Nucleus accumbens (tissue), 56 donors: ENCODE measurements around the gene ABAT.
"Not testable (repeated sequence)": the region's sequence is repeated elsewhere in the genome, so short reads cannot be mapped to it uniquely, and the experiment has no call there.

Experiments used
- DNase-seq, 56 donors: peaks; one replicate each; lab custom pipeline; 2025; lab: John Stamatoyannopoulos, UW

ABAT gene

DNA sequence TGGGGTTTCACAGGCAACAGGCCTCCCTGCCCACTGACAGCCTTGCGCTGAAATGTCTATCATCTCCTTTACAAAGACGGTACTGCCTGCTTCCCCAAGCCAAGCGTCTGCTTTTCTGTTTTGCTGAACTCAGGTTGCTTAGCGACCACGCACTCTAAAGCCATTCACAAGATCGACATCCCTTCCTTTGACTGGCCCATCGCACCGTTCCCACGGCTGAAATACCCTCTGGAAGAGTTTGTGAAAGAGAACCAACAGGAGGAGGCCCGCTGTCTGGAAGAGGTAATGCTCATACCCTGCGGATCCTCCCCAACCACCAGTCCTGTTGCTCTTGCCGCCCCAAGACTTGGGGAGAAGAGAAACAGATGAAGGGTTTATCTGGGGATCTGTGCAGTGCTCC lies 94.3 kb downstream of the ABAT start:
- peak in 7 of 56 donors; percentile 2 to 17 (median 7) for DNase-seq

- no peak for DNase-seq
Observed at GRCh38 chr16:8773537-8773936, 99.1 kb downstream of the ABAT start.

DNA sequence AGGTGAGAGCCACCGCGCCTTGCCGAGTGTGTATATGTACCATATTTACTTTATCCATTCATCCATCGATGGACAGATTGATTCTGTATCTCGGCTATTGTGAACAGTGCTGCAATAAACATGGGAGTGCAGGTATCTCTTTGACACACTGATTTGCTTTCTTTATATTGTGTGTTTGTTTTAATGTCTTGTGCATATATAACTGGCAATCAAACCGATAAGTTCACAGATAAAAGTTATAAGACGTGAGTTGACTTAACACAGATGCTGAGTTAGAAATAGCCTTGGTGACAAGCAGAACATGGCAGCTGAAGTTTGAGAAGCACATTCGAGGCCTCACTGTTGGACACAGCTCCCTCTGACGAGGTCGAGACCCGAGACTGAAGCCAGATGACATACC lies 99.8 kb downstream of the ABAT start:
- DNase-seq, result no peak

DNA sequence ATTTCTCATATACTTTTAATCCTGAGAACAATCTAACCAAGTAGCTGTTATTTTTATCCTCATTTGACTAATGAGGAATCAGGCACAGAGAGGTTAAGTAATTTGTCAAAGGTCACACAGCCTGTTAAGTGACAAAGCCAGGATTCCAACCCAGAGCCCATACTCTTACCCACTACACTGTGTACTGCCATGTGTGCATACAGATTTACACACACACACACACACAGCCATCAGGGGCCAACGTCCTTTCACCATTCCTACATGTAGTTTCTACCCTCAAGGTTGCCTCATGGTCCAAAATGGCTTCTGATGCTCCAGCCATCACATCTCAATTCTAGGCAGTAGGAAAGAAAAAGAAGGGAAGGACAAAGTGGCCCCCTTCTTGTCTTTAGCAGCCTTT lies 100.9 kb downstream of the ABAT start:
- DNase-seq, result no peak

DNA sequence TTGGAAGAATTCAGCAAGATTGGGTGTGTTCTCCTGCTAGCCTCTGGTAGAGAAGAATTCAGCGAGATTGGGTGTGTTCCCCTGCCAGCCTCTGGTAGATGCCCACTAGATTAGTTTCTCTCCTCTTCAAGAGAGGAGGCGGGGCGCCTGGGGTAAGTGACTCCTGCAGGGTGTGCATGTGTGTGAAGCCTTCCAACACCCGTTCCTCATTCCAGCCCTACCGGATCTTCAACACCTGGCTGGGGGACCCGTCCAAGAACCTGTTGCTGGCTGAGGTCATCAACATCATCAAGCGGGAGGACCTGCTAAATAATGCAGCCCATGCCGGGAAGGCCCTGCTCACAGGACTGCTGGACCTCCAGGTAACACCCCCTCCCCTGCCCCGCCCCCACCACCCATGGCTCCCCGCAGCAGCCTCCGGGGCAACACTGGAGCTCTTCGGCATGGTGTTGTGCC lies 101.7 kb downstream of the ABAT start:
- no peak for DNase-seq

DNA sequence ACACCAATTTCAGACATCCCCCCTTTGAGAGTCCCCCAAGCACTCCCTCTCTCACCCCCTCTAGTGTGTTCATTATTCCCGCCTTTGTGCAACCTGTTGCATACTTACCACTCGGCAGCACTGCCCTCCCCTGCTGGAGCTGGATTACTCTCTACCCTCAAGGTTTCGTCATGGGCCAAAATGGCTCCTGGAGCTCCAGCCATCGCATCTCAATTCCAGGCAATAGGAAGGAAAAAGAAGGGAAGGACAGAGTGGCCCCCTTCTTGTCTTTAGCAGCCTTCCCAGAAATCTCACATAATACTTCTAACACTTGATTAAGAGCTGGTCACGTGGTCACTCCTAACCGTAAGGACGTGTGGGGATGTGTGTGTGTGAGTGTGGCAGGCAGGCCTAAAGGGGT lies 102.8 kb downstream of the ABAT start:
- DNase-seq, result no peak

- no peak for DNase-seq
Observed at GRCh38 chr16:8781797-8782196, 107.4 kb downstream of the ABAT start.

GRCh38 chr16:8782673-8783072 lies 108.3 kb downstream of the ABAT start:
- DNase-seq, result no peak

- DNase-seq, result no peak
Observed at GRCh38 chr16:8785408-8785807, 111.0 kb downstream of the ABAT start.

DNA sequence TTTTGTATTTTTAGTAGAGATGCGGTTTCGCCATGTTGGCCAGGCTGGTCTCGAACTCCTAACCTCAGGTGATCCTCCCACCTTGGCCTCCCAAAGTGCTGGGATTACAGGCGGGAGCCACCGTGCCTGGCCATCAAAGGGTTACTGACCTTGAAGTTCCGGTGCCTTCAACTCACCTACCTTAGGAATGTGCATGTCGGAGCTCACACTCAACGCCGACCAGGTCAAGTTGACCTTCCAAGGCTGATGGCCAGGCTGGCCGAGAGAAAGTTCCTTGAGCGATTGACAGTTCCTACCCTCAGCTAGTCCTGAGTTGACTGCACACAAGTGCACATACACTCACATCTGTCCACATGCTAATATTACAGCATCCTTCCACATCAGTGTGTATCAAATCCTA lies 111.9 kb downstream of the ABAT start:
- not testable (repeated sequence) for DNase-seq

DNA sequence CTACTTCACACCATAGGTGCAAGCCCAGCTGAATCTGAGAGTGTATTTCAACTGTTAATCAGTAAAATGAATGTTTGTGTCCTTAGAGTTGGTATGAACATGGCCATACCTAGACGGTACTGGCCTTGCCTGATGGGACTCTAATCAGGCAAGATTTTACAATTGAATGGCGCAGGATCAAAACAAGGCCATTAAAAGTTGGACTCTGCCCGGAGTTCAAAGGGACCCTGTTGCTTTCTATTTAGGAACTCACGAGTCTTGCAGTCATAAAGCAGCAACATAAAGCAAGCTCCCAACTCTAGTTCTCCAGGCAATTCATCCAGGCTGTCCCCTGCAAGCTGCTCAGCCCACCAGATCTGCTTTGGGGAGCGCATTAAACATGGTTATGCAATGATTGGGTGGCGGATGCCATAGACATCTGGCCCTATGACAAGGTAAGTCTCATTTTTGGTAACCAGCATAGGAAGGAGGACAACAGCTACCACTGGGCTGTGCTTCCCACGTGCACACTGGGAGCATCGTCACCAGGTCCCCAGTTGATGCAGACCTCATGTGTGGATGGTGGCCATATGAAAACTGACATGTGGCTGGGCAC lies 114.3 kb downstream of the ABAT start:
- DNase-seq, result no peak

DNA sequence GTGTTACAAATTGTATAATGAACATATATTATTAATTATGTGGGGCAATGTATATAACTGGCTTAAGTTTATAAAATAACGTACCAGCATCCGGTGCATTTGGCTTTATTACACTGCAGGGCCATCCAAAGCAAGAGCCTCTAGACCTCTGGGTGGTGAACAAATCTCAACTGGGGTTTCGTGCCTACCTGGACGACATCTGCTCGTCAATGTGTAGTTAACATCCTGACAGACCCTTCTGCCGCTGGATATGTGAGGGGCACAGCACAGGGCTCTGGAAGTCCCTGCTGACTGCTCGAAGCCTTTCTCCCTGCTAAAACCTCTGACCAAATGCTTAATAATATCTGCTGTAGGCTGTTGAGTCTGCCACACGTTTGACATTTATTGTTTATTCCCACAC lies 120.7 kb downstream of the ABAT start:
- no peak for DNase-seq

GRCh38 chr16:8795818-8796217 lies 121.4 kb downstream of the ABAT start:
- no peak for DNase-seq

DNA sequence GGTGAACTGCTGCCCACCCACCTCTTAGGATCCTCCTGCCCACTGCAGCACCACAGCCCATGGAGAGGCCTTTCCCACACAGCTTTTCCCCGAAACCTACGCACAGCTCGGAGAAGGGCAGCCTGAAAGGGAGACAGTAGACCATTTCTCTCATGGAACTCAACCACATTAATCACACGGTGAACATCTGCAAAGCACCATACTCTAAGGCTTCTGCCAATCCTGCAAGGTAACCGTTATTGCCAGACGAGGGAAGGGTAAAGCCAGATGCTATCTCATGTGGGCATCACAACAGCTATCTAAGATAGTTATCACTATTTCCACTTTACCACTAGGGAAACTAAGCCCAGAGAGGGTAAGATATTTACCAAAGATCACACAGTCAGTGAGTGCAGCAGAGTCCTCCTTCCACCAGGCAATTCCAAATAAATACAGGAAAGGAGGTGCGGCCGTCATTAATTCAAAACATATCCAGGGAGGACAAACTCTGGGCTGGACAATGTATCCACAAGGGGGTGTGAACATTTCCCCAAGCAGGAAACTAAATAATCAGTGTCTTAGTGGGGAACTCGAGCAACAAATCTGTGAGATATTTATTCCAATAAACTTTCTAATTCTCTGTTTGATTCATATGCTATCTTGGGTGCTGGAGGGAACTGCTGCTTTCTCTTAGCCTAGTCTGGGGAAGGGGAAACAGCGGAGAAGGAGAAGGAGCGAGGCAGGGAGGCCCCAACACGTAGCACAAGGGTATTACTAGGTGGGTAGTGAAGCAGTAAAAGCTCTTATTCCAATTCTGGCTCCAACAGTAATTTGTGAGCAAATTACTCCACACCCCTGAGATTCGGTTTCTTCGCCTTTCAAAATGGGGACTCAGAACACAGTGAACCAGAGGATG lies 122.3 kb downstream of the ABAT start:
- no peak for DNase-seq

GRCh38 chr16:8797364-8798173 lies 123.2 kb downstream of the ABAT start, which contains the start of the genes PMM2 and TMEM186:
Gene PMM2, plus strand, starts transcription at chr16:8797839. Its CDS starts 44 bp downstream, at chr16:8797883.
Gene TMEM186, minus strand, starts transcription at chr16:8797639. Its CDS starts 25 bp downstream, at chr16:8797614.
- DNase-seq, result peak; percentile 81 to 99 (median 97)

DNA sequence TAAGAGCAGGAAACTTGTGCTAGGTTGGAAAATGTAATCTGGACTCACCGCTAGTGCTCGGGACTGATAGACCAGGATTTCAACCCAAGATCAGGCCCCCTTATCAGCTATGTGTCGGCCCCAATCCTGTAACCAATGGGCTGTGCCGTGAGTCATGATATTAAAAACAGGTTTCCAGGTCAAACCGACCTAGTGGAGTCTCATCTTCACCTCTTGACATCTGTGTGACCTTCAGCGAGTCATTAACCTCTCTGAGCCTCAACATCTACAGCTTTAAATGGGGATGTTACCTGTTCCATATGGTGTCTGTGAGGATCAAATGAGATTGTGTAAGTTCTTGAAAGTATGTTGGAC lies 123.7 kb downstream of the ABAT start:
- no peak for DNase-seq

DNA sequence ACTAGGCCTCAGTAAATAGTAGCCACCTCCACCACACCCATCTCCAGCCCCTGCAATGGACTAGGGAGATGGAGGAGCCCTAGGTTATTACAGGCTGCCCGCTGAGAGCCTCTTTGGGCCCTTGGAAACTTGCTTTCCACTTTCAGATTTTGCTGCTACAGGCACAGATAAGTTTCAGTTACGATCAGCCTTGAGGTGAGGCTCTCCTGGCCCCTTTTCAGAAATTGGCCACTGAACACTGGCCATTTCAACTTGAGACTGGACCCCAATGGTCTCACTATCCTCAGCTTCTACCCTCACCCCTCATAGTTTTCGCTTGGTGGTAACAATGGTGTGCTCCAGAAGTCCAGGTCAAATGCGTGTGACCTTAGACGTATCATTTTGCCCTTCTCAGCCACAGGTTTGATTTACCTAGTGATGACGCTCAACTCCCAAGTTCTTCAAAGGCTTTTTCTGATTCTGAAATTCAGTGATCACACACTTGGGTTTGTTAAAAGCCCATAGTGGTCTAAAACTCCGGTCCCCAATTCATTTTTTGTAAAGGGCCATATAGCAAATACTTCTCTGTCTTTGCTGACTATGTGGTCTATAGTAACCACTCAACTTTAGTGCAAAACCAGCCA lies 124.2 kb downstream of the ABAT start:
- DNase-seq, result no peak

DNA sequence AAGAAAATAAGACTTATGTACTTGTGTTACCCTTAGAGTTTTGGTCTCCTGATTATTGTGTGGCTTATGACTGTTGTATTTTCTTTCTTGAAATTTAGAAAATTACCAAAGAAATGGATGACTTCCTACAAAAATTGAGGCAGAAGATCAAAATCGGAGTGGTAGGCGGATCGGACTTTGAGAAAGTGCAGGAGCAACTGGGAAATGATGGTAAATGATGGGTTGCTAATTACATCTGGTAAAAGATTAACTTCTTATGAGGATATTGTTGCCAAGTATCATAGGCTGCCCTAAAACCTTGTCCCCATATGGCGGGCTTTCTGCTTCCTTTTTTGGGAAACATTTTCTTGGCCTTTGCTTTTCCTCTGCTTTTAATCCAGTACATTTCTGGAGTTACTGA lies 127.3 kb downstream of the ABAT start:
- no peak for DNase-seq

DNA sequence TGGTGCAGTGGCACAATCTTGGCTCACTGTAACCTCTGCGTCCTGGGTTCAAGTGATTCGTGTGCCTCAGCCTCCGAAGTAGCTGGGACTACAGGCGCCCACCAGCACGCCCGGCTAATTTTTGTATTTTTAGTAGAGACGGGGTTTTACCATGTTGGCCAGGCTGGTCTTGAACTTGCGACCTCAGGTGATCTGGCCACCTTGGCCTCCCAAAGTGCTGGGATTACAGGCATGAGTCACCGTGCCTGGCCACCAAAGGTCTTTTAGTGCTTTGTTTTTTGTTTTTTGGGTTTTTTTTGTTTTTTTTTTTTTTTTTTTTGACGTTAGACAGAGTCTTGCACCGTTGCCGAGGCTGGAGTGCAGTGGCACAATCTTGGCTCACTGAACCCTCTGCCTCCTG lies 129.3 kb downstream of the ABAT start:
- not testable (repeated sequence) for DNase-seq

GRCh38 chr16:8804313-8804712 lies 129.9 kb downstream of the ABAT start:
- DNase-seq, result no peak
